GM23338 (cell line): ENCODE measurements around the gene PKLR. TPM values are rescaled to one million over a fixed set of nuclear protein-coding genes. Genes with fewer than 3 reads are reported as not detected.

Source experiments
- ATAC-seq: fragments of 200-7000 bp; cut with Tn5 transposase; 3 replicates; pipeline ENCODE4 v1.9.1; 2020
- DNase-seq: peaks from one replicate; pipeline ENCODE4 v3.0.0-alpha.2; 2015; ENCODE audit warnings: low spot score
- H2AFZ ChIP-seq: fragments of 200-600 bp; sonication (generic); 2 replicates; pipeline ENCODE4 v1.8.0; 2016; ENCODE audit warnings: antibody characterized with exemption, mild to moderate bottlenecking, moderate library complexity
- H3F3A ChIP-seq: fragments of 200-600 bp; sonication (generic); replicated peaks from 2 replicates; pipeline ENCODE4 v1.8.0; 2017; ENCODE audit warnings: antibody characterized with exemption, mixed run types, low read depth
- H3K27ac ChIP-seq: fragments of 200-600 bp; sonication (generic); 2 replicates; pipeline ENCODE4 v1.6.1; 2016; ENCODE audit warnings: low read depth
- H3K27me3 ChIP-seq: fragments of 200-600 bp; sonication (generic); 2 replicates; pipeline ENCODE4 v1.8.0; 2016; ENCODE audit warnings: mild to moderate bottlenecking, mixed run types, moderate library complexity; ENCODE audit not compliant: insufficient read depth
- H3K36me3 ChIP-seq: fragments of 200-600 bp; sonication (generic); 2 replicates; pipeline ENCODE4 v1.8.0; 2016; ENCODE audit warnings: mild to moderate bottlenecking; ENCODE audit not compliant: insufficient read depth
- H3K4me1 ChIP-seq: fragments of 200-600 bp; sonication (generic); 2 replicates; pipeline ENCODE4 v1.8.0; 2016; ENCODE audit warnings: mild to moderate bottlenecking, moderate library complexity; ENCODE audit not compliant: insufficient read depth
- H3K4me2 ChIP-seq: fragments of 200-600 bp; sonication (generic); 2 replicates; pipeline ENCODE4 v1.7.1; 2017; ENCODE audit warnings: mixed run types
- H3K4me3 ChIP-seq: fragments of 200-600 bp; sonication (generic); 2 replicates; pipeline ENCODE4 v1.6.1; 2016; ENCODE audit warnings: mixed run types
- H3K79me2 ChIP-seq: fragments of 200-600 bp; sonication (generic); replicated peaks from 2 replicates; pipeline ENCODE4 v1.8.0; 2017; ENCODE audit warnings: mild to moderate bottlenecking; ENCODE audit not compliant: insufficient read depth
- H3K9me2 ChIP-seq: fragments of 200-600 bp; sonication (generic); 2 replicates; pipeline ENCODE4 v1.8.0; 2017; ENCODE audit not compliant: insufficient read depth
- H4K20me1 ChIP-seq: fragments of 200-600 bp; sonication (generic); replicated peaks from 2 replicates; pipeline ENCODE4 v1.8.0; 2017; ENCODE audit warnings: mild to moderate bottlenecking; ENCODE audit not compliant: insufficient read depth
- H3K27ac Mint-ChIP-seq: 2 replicates; pipeline ENCODE4 v1.8.0; 2020; ENCODE audit warnings: inconsistent platforms, mild to moderate bottlenecking, moderate library complexity, mixed read lengths
- H3K27me3 Mint-ChIP-seq: 3 replicates; pipeline ENCODE4 v1.8.0; 2022; ENCODE audit warnings: low read depth, mild to moderate bottlenecking, moderate library complexity, mixed read lengths, inconsistent platforms; ENCODE audit not compliant: insufficient read depth, poor library complexity
- H3K36me3 Mint-ChIP-seq: 3 replicates; pipeline ENCODE4 v1.8.0; 2021; ENCODE audit warnings: low read depth, mild to moderate bottlenecking, inconsistent platforms, moderate library complexity, mixed read lengths
- H3K4me1 Mint-ChIP-seq: 3 replicates; pipeline ENCODE4 v1.8.0; 2020; ENCODE audit warnings: mild to moderate bottlenecking, inconsistent platforms, mixed read lengths
- H3K4me3 Mint-ChIP-seq: 3 replicates; pipeline ENCODE4 v1.8.0; 2021; ENCODE audit warnings: moderate library complexity, mild to moderate bottlenecking, inconsistent platforms, mixed read lengths
- H3K9me3 Mint-ChIP-seq: 3 replicates; pipeline ENCODE4 v1.8.0; 2020; ENCODE audit warnings: moderate library complexity, mild to moderate bottlenecking, inconsistent platforms, mixed read lengths
- CREB1 ChIP-seq: fragments of 250-450 bp; sonication (Bioruptor Pico); IDR thresholded peaks from 2 replicates; pipeline ENCODE4 v1.5.0; 2020; ENCODE audit warnings: low read depth, mild to moderate bottlenecking, moderate library complexity
- EZH2 ChIP-seq: fragments of 200-600 bp; sonication (generic); IDR thresholded peaks from one replicate; pipeline ENCODE4 v1.8.0; 2017; ENCODE audit warnings: antibody characterized with exemption, mild to moderate bottlenecking, low read depth; ENCODE audit not compliant: unreplicated experiment
- EZH2phosphoT487 ChIP-seq: fragments of 200-600 bp; sonication (generic); IDR thresholded peaks from one replicate; pipeline ENCODE4 v1.8.1; 2018; ENCODE audit warnings: antibody characterized with exemption; ENCODE audit not compliant: unreplicated experiment
- JUNB ChIP-seq: IDR thresholded peaks from one replicate; pipeline ENCODE4 v1.6.1; 2016; ENCODE audit warnings: antibody characterized with exemption; ENCODE audit not compliant: unreplicated experiment
- NANOG ChIP-seq: IDR thresholded peaks from 2 replicates; pipeline ENCODE4 v1.6.1; 2016; ENCODE audit warnings: antibody characterized with exemption, borderline replicate concordance
- POLR2AphosphoS5 ChIP-seq: IDR thresholded peaks from 2 replicates; pipeline ENCODE4 v1.6.1; 2016; ENCODE audit warnings: antibody characterized with exemption, low read depth
- STAT1 ChIP-seq: IDR thresholded peaks from one replicate; pipeline ENCODE4 v1.6.1; 2016; ENCODE audit warnings: antibody characterized with exemption; ENCODE audit not compliant: unreplicated experiment
- ZNF114 ChIP-seq: fragments of 250-450 bp; sonication (Bioruptor Pico); IDR thresholded peaks from 2 replicates; pipeline ENCODE4 v1.5.0; 2020; ENCODE audit warnings: mild to moderate bottlenecking, moderate library complexity
- ZNF331 ChIP-seq: fragments of 250-450 bp; sonication (Bioruptor Pico); IDR thresholded peaks from 2 replicates; pipeline ENCODE4 v1.5.0; 2020; ENCODE audit warnings: low read depth, mild to moderate bottlenecking, moderate library complexity
- ZNF462 ChIP-seq: fragments of 250-450 bp; sonication (Bioruptor Pico); IDR thresholded peaks from 2 replicates; pipeline ENCODE4 v1.5.0; 2020; ENCODE audit warnings: mild to moderate bottlenecking, moderate library complexity
- polyA plus RNA-seq: library from polyadenylated mRNA; unstranded; fragments of >200 nt; fragmentation: Nextera tagmentation; extraction: Ambion mirVana; gene quantifications from 2 replicates; pipeline ENCODE4 v1.2.1, GENCODE V29; 2016
- total RNA-seq: library from RNA; depleted of rRNA; stranded (reverse); fragments of >200 nt; shearing (Covaris generic); gene quantifications from 2 replicates; pipeline ENCODE4 v1.2.3, GENCODE V29; 2014
- TF ChIP-seq, protein P1 (sequence below), 2 experiments: fragments of 200-600 bp in 1 of 2; sonication (generic) in 1 of 2; conservative IDR thresholded peaks; 2 replicates each; pipeline versions ENCODE4 v1.5.1 to v1.6.1; 2016 to 2017; ENCODE audit warnings: antibody characterized with exemption in 2 of 2, low read depth in 2 of 2, mild to moderate bottlenecking in 2 of 2, moderate library complexity in 1 of 2
- TF ChIP-seq, protein P2 (sequence below): IDR thresholded peaks from one replicate; pipeline ENCODE4 v1.6.1; 2018; ENCODE audit warnings: antibody characterized with exemption; ENCODE audit not compliant: unreplicated experiment
- TF ChIP-seq, protein P3 (sequence below): IDR thresholded peaks from 2 replicates; pipeline ENCODE4 v1.6.1; 2016; ENCODE audit warnings: antibody characterized with exemption

PKLR gene
- total and polyA plus RNA-seq, 2 experiments from 2014 or later: 2.0 to 3.7 TPM

GRCh38 chr1:155254228-155254713 is 47.0 kb downstream of the PKLR start:
- H3K27me3 ChIP-seq: no peaks in the 10 kb centered on the region
- H3K27me3 Mint-ChIP-seq: peaks cover 13% of the 10 kb centered on the region
- H4K20me1 ChIP-seq: no peaks in the 10 kb centered on the region
- peaks cover 18% of the 10 kb centered on the region for H3K36me3 Mint-ChIP-seq
- no peaks in the 10 kb centered on the region for H3K9me3 Mint-ChIP-seq
- H3K79me2 ChIP-seq: no peaks in the 10 kb centered on the region; the same call in 1 of the 2 replicates
- no peaks in the 10 kb centered on the region for H3K9me2 ChIP-seq
- no peak overlapping the region for H3K27ac Mint-ChIP-seq
- H3K27ac ChIP-seq: no peak overlapping the region
- no peak overlapping the region for H2AFZ ChIP-seq
- ATAC-seq (no peak), DNase-seq (no peak)
- H3K4me1 ChIP-seq: peaks cover 16% of the 10 kb centered on the region; the same call in 1 of the 2 replicates
- peak overlapping the region; percentile 83 for H3K4me3 Mint-ChIP-seq
- peaks cover 28% of the 10 kb centered on the region for H3K4me1 Mint-ChIP-seq
- H3K4me3 ChIP-seq: peak overlapping the region; percentile 89
- peaks cover 9% of the 10 kb centered on the region; the same call in 1 of the 2 replicates for H3K36me3 ChIP-seq
- H3K4me2 ChIP-seq: peak overlapping the region; percentile 98
- peaks cover 17% of the 10 kb centered on the region; the same call in 1 of the 2 replicates for H3F3A ChIP-seq
- TF ChIP-seq CREB1 (CRISPR knock-in tag) (no peak), ZNF114 (no peak), ZNF462 (CRISPR knock-in tag) (no peak), ZNF331 (CRISPR knock-in tag) (no peak), STAT1 (no peak), NANOG (no peak), JUNB (no peak), POLR2AphosphoS5 (no peak), EZH2 (no peak), EZH2phosphoT487 (no peak)
- TF ChIP-seq, protein P1, sequence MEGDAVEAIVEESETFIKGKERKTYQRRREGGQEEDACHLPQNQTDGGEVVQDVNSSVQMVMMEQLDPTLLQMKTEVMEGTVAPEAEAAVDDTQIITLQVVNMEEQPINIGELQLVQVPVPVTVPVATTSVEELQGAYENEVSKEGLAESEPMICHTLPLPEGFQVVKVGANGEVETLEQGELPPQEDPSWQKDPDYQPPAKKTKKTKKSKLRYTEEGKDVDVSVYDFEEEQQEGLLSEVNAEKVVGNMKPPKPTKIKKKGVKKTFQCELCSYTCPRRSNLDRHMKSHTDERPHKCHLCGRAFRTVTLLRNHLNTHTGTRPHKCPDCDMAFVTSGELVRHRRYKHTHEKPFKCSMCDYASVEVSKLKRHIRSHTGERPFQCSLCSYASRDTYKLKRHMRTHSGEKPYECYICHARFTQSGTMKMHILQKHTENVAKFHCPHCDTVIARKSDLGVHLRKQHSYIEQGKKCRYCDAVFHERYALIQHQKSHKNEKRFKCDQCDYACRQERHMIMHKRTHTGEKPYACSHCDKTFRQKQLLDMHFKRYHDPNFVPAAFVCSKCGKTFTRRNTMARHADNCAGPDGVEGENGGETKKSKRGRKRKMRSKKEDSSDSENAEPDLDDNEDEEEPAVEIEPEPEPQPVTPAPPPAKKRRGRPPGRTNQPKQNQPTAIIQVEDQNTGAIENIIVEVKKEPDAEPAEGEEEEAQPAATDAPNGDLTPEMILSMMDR (conservative IDR thresholded peaks at IDR 0.05; ENCODE audit: low read depth in 2 of 2): no peak
- TF ChIP-seq, protein P2, sequence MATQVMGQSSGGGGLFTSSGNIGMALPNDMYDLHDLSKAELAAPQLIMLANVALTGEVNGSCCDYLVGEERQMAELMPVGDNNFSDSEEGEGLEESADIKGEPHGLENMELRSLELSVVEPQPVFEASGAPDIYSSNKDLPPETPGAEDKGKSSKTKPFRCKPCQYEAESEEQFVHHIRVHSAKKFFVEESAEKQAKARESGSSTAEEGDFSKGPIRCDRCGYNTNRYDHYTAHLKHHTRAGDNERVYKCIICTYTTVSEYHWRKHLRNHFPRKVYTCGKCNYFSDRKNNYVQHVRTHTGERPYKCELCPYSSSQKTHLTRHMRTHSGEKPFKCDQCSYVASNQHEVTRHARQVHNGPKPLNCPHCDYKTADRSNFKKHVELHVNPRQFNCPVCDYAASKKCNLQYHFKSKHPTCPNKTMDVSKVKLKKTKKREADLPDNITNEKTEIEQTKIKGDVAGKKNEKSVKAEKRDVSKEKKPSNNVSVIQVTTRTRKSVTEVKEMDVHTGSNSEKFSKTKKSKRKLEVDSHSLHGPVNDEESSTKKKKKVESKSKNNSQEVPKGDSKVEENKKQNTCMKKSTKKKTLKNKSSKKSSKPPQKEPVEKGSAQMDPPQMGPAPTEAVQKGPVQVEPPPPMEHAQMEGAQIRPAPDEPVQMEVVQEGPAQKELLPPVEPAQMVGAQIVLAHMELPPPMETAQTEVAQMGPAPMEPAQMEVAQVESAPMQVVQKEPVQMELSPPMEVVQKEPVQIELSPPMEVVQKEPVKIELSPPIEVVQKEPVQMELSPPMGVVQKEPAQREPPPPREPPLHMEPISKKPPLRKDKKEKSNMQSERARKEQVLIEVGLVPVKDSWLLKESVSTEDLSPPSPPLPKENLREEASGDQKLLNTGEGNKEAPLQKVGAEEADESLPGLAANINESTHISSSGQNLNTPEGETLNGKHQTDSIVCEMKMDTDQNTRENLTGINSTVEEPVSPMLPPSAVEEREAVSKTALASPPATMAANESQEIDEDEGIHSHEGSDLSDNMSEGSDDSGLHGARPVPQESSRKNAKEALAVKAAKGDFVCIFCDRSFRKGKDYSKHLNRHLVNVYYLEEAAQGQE: no peak
- TF ChIP-seq, protein P3, sequence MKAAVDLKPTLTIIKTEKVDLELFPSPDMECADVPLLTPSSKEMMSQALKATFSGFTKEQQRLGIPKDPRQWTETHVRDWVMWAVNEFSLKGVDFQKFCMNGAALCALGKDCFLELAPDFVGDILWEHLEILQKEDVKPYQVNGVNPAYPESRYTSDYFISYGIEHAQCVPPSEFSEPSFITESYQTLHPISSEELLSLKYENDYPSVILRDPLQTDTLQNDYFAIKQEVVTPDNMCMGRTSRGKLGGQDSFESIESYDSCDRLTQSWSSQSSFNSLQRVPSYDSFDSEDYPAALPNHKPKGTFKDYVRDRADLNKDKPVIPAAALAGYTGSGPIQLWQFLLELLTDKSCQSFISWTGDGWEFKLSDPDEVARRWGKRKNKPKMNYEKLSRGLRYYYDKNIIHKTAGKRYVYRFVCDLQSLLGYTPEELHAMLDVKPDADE: no peak
